Stimulated activated CD8-positive, alpha-beta memory T cell treated with anti-CD3 and anti-CD28 coated beads, Interleukin-12 subunit alpha, Interleukin-12 subunit beta, amount 100 ng/mL, for 1 hour (primary cell): Measurements from ENCODE around the gene TLCD2.
"Not testable (repeated sequence)": the region's sequence is repeated elsewhere in the genome, so short reads cannot be mapped to it uniquely, and the experiment has no call there.

Experiments used
- DNase-seq: peaks from one replicate; pipeline ENCODE4 v3.0.0-alpha.2; 2020; ENCODE audit warnings: low read depth

The TLCD2 gene

GRCh38 chr17:1735834-1736347, 25.7 kb upstream of the TLCD2 start:
- no peak for DNase-seq

GRCh38 chr17:1735418-1735817, 25.2 kb upstream of the TLCD2 start:
- DNase-seq = no peak

- DNase-seq = no peak
Observed at GRCh38 chr17:1733759-1734158, 23.6 kb upstream of the TLCD2 start.

- no peak for DNase-seq
Observed at GRCh38 chr17:1732833-1733321, 22.7 kb upstream of the TLCD2 start.

DNA sequence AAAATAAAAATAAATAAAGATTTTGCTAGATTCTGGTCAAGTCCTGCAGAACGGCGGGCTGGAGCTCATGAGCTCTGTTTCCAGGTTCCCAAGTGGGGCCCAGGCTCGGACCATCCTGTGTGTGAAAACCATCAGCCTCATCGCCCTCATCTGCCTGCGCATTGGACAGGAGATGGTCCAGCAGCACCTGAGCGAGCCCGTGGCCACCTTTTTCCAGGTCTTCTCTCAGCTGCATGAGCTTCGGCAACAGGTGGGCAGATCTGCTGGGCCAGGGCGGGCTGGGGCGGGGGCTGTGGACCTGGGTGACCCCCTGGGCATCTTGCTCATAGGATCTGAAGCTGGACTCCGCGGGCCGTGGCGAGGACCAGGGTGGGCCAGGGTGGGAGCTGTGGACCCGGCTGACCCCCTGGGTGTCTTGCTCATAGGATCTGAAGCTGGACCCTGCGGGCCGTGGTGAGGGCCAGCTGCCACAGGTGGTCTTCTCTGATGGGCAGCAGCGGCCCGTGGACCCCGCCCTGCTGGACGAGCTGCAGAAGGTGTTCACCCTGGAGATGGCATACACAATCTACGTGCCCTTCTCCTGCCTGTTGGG, 22.2 kb upstream of the TLCD2 start:
- no peak for DNase-seq

DNA sequence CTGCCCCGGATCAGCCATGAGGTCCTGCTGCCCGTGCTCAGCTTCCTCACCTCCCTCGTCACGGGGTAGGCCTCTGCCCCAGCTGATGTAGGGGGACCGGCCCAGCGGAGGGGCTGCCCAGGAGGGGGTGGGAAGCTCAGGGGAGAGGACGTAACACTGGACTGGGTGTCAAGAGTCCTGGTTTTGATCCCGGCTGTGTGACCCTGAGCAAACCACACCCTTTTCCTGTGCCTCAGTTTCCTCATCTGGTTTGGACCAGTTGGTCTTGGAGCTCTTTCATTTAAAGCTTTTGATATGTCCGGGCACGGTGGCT, 21.0 kb upstream of the TLCD2 start:
- no peak for DNase-seq

- no peak for DNase-seq
Observed at GRCh38 chr17:1730326-1731193, 20.4 kb upstream of the TLCD2 start.

GRCh38 chr17:1729966-1730325, 19.8 kb upstream of the TLCD2 start:
- DNase-seq = no peak

GRCh38 chr17:1727876-1728630, 17.9 kb upstream of the TLCD2 start:
- no peak for DNase-seq

DNA sequence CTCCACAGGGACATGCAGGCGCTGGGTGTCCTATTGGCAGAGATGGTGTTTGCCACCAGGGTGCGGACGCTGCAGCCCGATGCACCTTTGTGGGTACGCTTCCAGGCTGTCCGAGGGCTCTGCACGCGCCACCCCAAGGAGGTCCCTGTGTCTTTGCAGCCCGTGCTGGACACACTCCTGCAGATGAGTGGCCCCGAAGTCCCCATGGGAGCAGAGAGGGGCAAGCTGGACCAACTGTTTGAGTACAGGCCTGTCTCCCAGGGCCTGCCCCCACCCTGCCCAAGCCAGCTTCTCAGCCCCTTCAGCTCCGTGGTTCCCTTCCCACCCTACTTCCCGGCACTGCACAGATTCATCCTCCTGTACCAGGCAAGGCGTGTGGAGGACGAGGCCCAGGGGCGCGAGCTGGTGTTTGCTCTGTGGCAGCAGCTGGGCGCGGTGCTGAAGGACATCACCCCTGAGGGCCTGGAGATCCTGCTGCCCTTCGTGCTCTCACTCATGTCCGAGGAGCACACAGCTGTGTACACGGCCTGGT, 17.1 kb upstream of the TLCD2 start:
- no peak for DNase-seq

DNA sequence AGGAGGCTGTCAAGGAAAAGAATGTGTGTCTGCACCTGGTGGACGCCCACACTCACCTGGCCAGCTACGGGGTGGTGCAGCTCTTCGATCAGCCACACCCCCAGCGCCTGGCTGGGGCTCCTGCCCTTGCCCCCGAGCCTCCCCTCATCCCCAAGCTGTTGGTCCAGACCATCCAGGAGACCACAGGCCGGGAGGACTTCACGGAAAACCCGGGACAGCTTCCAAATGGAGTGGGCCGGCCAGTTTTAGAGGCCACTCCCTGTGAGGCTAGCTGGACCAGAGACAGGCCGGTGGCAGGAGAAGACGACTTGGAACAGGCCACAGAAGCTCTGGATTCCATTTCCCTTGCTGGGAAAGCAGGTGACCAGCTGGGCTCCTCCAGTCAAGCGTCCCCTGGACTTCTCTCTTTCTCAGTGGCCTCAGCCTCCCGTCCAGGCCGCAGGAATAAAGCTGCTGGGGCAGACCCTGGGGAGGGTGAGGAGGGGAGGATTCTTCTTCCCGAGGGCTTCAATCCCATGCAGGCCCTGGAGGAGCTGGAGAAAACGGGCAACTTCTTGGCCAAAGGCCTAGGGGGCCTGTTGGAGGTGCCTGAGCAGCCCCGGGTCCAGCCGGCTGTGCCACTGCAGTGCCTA, 16.6 kb upstream of the TLCD2 start:
- DNase-seq = no peak

DNA sequence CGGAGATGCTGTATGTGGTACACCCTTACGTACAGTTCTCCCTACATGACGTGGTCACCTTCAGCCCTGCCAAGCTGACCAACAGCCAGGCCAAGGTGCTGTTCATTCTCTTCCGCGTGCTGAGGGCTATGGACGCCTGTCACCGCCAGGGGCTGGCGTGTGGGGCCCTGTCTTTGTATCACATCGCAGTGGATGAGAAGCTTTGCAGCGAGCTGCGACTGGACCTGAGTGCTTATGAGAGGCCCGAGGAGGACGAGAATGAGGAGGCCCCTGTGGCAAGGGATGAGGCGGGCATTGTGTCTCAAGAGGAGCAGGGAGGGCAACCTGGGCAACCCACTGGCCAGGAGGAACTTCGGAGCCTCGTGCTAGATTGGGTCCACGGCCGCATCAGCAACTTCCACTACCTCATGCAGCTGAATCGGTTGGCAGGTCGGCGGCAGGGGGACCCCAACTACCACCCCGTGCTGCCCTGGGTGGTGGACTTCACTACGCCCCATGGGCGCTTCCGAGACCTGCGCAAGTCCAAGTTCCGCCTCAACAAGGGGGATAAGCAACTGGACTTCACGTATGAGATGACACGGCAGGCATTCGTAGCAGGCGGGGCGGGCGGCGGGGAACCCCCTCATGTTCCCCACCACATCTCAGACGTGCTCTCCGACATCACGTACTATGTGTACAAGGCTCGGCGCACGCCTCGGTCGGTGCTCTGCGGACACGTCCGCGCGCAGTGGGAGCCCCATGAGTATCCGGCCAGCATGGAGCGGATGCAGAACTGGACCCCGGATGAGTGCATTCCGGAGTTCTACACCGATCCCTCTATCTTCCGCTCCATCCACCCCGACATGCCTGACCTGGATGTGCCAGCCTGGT, 15.7 kb upstream of the TLCD2 start:
- no peak for DNase-seq

DNA sequence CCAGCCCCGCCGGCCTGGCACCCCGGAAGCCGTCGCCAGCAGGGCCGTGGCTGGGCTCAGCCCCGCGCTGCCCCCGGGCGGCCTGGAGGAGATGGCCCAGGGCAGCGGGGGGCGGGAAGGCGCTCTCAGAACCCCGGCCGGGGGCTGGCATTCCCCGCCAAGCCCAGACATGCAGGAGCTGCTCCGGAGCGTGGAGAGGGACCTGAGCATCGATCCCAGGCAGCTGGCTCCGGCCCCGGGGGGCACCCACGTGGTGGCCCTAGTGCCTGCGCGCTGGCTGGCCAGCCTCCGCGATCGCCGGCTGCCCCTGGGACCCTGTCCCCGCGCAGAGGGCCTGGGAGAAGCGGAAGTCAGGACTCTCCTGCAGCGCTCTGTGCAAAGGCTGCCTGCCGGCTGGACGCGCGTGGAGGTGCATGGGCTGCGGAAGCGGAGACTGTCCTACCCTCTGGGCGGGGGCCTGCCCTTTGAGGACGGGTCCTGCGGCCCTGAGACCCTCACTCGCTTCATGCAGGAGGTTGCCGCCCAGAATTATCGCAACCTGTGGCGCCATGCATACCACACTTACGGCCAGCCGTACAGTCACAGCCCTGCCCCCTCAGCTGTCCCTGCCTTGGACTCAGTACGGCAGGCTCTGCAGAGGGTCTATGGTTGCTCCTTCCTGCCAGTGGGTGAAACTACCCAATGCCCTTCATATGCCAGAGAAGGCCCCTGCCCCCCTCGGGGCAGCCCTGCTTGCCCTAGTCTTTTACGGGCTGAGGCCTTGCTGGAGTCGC, 14.9 kb upstream of the TLCD2 start:
- DNase-seq = no peak

- DNase-seq = peak; percentile 80
Observed at GRCh38 chr17:1724351-1724868, 14.2 kb upstream of the TLCD2 start, which contains the start of gene WDR81. WDR81 (plus strand) TSS chr17:1724704; CDS start chr17:1724960, 256 bp downstream.

- not testable (repeated sequence) for DNase-seq
Observed at GRCh38 chr17:1722022-1722421, 11.8 kb upstream of the TLCD2 start.

DNA sequence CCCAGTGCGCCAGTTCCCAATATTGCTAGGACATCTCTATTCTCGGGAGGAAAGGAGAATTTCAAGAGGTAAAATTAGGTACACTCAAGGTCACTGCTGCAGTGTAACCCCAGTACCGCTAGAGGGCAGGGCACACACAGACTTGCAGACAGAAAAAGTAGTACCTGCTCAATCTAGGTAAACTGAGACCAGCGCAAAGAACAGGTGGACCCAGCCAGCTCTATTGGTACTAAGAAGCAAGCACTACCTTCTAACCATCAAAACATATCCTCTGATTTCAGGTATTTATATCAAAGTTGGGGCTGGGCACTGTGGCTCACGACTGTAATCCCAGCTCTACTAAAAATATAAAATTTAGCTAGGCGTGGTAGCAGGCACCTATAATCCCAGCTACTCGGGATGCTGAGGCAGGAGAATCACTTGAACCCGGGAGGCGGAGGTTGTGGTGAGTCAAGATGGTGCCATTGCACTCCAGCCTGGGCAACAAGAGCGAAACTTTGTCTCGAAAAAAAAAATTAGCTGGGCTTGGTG, 10.7 kb upstream of the TLCD2 start:
- peak; percentile 59 for DNase-seq

DNA sequence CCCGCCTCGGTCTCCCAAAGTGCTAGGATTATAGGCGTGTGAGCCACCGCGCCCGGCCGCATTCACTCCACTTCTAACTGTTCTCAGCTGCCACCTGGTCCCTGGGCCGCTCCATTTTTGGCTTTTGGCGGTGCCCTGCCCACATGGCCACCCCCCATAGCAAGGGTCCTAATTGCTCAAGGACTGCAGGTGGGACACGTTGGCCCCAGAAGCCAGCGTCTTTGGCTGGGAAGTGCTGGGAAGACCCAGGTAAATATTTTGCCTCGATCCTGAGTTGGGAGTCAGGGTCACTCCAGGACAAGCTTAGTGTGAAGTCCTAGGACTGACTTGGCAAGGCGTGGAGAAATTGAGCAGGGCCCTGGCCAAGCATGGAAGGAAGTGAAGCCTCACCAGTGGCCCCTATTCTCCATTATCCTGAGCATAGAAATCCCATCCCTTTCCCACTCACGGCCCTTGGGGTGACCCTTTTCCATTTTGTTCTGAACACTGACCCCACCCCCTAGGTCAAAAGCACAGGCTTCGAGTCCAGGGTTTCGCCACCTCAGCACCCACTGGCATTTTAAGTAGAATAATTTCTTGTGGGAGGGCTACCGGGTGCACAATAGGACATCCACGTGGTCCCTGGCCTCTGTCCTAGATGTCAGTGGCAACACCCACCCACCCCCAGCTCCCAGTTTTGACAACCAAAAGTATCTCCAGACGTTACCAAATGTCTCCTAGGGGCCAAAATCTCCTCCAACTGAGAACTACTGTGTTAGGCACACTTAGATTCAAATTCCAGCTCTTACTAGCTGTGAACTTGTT, 8.4 kb upstream of the TLCD2 start:
- no peak for DNase-seq

DNA sequence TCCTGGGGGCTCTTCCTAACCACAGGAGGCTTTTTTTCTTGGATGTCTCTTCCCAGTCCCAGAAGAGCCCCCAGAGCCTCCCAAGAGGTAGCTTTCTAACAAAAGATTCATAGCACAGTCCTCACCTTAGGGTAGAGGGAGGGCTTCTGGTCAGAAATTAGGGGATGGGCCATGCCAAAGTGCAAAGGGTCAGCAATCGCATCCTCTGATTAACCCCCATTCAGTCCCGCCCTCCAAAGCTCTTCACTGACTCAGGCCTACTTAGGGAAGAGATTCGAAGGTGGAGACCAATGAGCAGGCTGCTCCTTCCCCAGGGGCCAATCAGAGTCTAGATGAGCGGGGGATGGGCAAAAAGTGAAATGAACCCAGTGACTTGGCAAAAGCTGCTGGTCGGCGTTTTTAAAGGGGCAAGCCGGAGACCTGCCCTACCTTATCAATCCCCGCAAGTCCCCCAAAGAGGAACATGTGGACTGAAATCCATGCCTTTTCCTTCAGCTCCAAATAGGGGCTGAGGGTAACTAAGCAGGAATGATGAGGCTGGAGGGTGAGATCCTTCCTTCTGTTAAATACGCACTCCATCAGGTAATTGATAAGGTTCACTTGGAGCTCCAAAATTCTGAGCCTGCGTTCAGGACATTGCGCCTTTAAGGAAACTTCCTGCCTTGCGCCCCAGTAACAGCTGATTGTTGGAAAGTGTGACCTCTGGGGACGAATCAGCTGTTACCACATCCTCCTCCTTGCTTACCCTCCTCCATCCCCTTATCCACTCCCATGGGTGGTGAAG, 6.9 kb upstream of the TLCD2 start:
- peak; percentile 73 for DNase-seq
